GM06990 (cell line): ENCODE data around the gene PAX9.
"Not testable (repeated sequence)": the region's sequence is repeated elsewhere in the genome, so short reads cannot be mapped to it uniquely, and the experiment has no call there.

Source experiments
- DNase-seq: peaks from one replicate; pipeline ENCODE4 v3.0.0-alpha.2; 2011; ENCODE audit not compliant: insufficient read length; ENCODE audit errors: extremely low read depth
- H3K27me3 ChIP-seq: replicated peaks from 2 replicates; pipeline ENCODE4 v1.6.0; 2011; ENCODE audit warnings: low read length; ENCODE audit not compliant: control insufficient read depth, insufficient read depth
- H3K36me3 ChIP-seq: 2 replicates; pipeline ENCODE4 v1.5.1; 2011; ENCODE audit warnings: low read length; ENCODE audit not compliant: control insufficient read depth, insufficient read depth
- H3K4me3 ChIP-seq: replicated peaks from 2 replicates; pipeline ENCODE4 v1.5.1; 2011; ENCODE audit warnings: low read depth, mild to moderate bottlenecking, control low read depth, low read length
- CTCF ChIP-seq: IDR thresholded peaks from 2 replicates; pipeline ENCODE4 v1.5.1; 2011; ENCODE audit warnings: low read length, control low read depth, mild to moderate bottlenecking, inconsistent platforms; ENCODE audit not compliant: insufficient read depth, poor library complexity, severe bottlenecking

The PAX9 gene

GRCh38 chr14:36690311-36691040, 28.8 kb downstream of the PAX9 start:
- TF ChIP-seq CTCF: no peak
- no peaks in the 10 kb centered on the region for H3K36me3 ChIP-seq
- DNase-seq: no peak
- H3K27me3 ChIP-seq: no peaks in the 10 kb centered on the region
- H3K4me3 ChIP-seq: no peak overlapping the region

DNA sequence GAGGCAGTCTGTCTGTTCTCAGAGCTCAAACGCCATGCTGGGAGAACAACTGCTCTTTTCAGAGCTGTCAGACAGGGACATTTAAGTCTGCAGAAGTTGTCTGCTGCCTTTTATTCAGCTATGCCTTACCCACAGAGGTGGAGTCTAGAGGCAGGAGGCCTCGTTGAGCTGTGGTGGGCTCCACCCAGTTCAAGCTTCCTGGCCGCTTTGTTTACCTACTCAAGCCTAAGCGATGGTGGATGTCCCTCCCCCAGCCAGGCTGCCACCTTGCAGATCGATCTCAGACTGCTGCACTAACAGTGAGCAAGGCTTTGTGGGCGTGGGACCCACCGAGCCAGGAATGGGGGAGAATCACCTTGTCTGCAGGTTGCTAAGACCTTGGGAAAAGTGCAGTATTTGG, 37.8 kb downstream of the PAX9 start:
- not testable (repeated sequence) for H3K4me3 ChIP-seq, DNase-seq, H3K36me3 ChIP-seq, H3K27me3 ChIP-seq

DNA sequence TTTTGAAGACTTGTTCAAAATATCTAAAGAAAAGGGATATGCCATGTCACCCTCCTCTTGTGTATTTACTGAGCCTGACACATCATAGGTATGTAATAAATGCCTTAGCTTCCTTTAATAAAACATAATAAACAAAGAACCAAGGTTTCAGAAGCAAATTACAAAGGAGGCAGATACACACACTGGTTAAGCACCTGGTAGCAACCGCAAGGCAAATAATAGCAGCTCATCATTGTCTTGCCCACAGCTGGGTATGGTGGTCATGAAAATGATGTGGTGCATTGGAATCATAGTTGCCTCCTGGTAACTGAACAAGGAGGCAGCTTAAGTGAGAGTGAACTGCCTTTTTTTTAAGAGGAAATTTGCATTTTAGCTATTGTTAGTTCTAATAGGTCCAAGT, 39.0 kb downstream of the PAX9 start:
- Histone ChIP-seq H3K4me3 (no peak overlapping the region), H3K36me3 (no peaks in the 10 kb centered on the region), H3K27me3 (no peaks in the 10 kb centered on the region)
- DNase-seq: no peak
- no peak for TF ChIP-seq CTCF

DNA sequence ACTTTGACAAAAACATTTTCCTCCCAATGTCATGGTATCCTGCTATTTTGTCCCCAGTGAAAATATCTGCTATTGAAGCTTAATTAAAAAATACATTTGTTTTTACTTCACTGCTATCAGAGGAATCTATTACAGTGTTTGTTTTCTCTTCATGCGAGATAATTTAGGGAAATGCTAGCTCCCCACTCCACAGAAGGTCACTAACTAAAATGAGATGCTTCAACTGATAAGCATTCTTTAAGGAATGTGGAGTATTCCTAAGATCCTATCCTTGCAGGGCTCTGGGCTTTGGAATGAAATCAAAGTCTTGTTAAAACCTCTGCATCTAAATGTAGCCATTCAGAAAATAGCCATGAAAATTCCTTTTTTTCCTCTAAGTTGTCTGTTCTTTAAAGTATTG, 39.5 kb downstream of the PAX9 start:
- TF ChIP-seq CTCF: no peak
- Histone ChIP-seq H3K4me3 (no peak overlapping the region), H3K36me3 (no peaks in the 10 kb centered on the region), H3K27me3 (no peaks in the 10 kb centered on the region)
- DNase-seq: no peak

DNA sequence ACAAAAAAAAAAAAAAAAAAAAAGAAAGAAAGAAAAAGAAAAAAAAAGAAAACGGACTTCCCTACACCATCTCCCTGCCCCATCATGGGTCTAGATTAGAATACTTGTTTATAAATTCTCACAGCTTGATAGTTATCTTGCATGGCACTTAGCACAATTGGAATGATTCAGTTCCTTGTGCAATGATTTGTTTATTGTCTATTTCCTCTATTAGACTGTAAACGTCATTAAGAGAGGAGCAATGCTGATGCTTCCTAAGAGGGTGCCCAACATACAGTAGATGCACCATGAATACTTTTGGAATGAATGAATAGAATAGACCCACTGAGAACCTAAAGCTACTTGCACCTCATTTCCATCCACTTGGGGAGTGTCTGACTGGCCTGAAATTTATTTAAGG, 40.8 kb downstream of the PAX9 start:
- DNase-seq: no peak
- Histone ChIP-seq H3K4me3 (no peak overlapping the region), H3K27me3 (no peaks in the 10 kb centered on the region), H3K36me3 (no peaks in the 10 kb centered on the region)
- no peak for TF ChIP-seq CTCF

DNA sequence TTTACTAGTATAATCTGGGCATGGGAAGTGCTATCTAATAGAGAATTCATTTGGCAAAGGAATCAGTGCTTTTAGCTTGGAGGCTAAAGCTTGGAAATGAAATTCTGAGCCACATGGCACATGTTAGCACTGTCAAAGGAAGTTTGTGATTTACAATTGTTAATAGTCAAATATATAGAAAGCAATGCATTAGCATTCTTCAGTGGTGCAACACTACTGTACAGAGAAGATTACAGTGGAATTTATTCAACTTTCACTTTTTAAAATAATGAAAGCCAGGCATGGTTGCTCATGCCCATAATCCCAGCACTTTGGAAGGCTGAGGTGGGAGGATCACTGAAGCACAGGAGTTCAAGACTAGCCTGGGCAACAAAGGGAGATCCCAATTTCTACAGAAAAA, 45.9 kb downstream of the PAX9 start:
- H3K4me3 ChIP-seq: no peak overlapping the region
- TF ChIP-seq CTCF: no peak

More for the DNA sequence above, 45.9 kb downstream of the PAX9 start:
- Histone ChIP-seq H3K36me3 (no peaks in the 10 kb centered on the region), H3K27me3 (no peaks in the 10 kb centered on the region)
- no peak for DNase-seq
